Measurements from ENCODE around the gene VSIG1. TPM values are rescaled to one million over a fixed set of nuclear protein-coding genes. Genes with fewer than 3 reads are reported as not detected.

VSIG1 gene
- total and polyA plus RNA-seq, 9 donors: 0.05 to 0.78 (median 0.10) TPM; not detected in 1

- peaks cover 6% of the 10 kb centered on the region for H3K4me1 ChIP-seq (ENCODE audit: control insufficient read depth, insufficient read depth, low read length)
- WGBS (ENCODE audit: insufficient coverage): no CpG with 5 or more reads among the region's 2 CpGs
- H3K9me3 ChIP-seq (replicated peaks; ENCODE audit: control insufficient read depth, low read depth, low read length): no peaks in the 10 kb centered on the region
- H3K27me3 ChIP-seq (ENCODE audit: control insufficient read depth, insufficient read depth, low read length): peaks cover 5% of the 10 kb centered on the region
- H3K27ac ChIP-seq (ENCODE audit: low read length): no peak overlapping the region
- H3K36me3 ChIP-seq (ENCODE audit: control insufficient read depth, insufficient read depth, low read length): no peaks in the 10 kb centered on the region
- no peak for DNase-seq
- no peak overlapping the region for H3K4me3 ChIP-seq (ENCODE audit: low read length)
Observed at GRCh38 chrX:108126661-108127060, 81.8 kb downstream of the VSIG1 start.

- H3K36me3 ChIP-seq (ENCODE audit: control insufficient read depth, insufficient read depth, low read length): no peaks in the 10 kb centered on the region
- DNase-seq: no peak
- H3K27me3 ChIP-seq (ENCODE audit: control insufficient read depth, insufficient read depth, low read length): peaks cover 8% of the 10 kb centered on the region
- H3K27ac ChIP-seq (ENCODE audit: low read length): no peak overlapping the region
- H3K4me1 ChIP-seq (ENCODE audit: control insufficient read depth, insufficient read depth, low read length): peaks cover 6% of the 10 kb centered on the region
- H3K9me3 ChIP-seq (replicated peaks; ENCODE audit: control insufficient read depth, low read depth, low read length): no peaks in the 10 kb centered on the region
- no CpG with 5 or more reads among the region's 4 CpGs for WGBS (ENCODE audit: insufficient coverage)
- H3K4me3 ChIP-seq (ENCODE audit: low read length): no peak overlapping the region
Observed at GRCh38 chrX:108127152-108127551, 82.3 kb downstream of the VSIG1 start.

Other genes starting within 250 kb of the VSIG1 start
- 11.3 TPM for gene MID2, start 219.2 kb upstream of the VSIG1 start, total RNA-seq
- 1 to 10 TPM; 5.0 to 8.2 (median 6.4) TPM for gene MID2, start 219.2 kb upstream of the VSIG1 start, polyA plus RNA-seq (ENCODE audit: insufficient read depth in 1 of 8, insufficient read length in 8 of 8, low replicate concordance in 1 of 8)
- gene TEX13B, start 62.7 kb upstream of the VSIG1 start, total RNA-seq: not detected
- not detected for gene TEX13B, start 62.7 kb upstream of the VSIG1 start, polyA plus RNA-seq (ENCODE audit: insufficient read depth in 1 of 8, insufficient read length in 8 of 8, low replicate concordance in 1 of 8)
- gene PSMD10, start 46.5 kb downstream of the VSIG1 start, total RNA-seq: 55.8 TPM
- 10 to 100 TPM; 44.2 to 62.5 (median 54.5) TPM for gene PSMD10, start 46.5 kb downstream of the VSIG1 start, polyA plus RNA-seq (ENCODE audit: insufficient read depth in 1 of 8, insufficient read length in 8 of 8, low replicate concordance in 1 of 8)
- 17.3 TPM for gene ATG4A, start 46.7 kb downstream of the VSIG1 start, total RNA-seq
- 10 to 100 TPM; 15.6 to 23.8 (median 18.0) TPM for gene ATG4A, start 46.7 kb downstream of the VSIG1 start, polyA plus RNA-seq (ENCODE audit: insufficient read depth in 1 of 8, insufficient read length in 8 of 8, low replicate concordance in 1 of 8)

Data from muscle of leg (tissue), 11 donors.